HG03135 (cell line): Measurements from ENCODE around the gene PSMB3.

Experiments used
- ATAC-seq: cut with Tn5 transposase; IDR thresholded peaks from one replicate; pipeline ENCODE4 v1.9.1; 2021; ENCODE audit warnings: mild to moderate bottlenecking, moderate library complexity; ENCODE audit not compliant: unreplicated experiment

Gene PSMB3

DNA sequence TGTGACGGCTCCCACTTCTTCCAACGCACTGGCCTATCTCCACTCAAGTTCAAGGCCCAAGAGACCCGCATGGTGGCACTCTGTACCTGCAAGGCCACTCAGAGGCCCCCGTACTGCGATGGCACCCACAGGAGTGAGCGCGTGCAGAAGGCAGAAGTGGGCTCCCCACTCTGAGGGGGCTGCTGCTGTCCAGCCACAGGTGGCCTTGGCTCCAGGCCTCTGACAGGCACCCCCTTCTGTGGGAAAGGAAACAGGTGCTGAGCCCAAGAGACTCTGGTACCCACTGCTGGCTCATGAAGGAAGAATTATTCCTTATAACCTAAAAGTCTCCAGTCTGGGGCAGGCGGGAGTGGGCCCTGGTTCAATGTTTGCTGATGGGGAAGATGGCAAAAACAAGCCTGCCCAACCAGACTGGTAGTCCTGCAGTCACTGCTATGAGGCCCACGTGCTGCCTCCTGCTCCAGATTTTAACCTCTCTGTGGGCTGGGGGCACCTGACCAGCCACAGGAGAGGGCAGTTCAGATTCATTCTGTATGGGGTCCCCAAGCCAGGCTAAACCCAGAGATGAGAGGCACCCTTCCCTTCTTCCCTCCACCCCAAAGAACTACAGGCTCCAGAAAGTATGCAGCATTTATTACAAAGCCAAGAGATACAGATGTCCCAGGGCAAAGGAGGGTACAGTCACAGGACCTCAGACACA, 19.1 kb upstream of the PSMB3 start:
- no peak for ATAC-seq

DNA sequence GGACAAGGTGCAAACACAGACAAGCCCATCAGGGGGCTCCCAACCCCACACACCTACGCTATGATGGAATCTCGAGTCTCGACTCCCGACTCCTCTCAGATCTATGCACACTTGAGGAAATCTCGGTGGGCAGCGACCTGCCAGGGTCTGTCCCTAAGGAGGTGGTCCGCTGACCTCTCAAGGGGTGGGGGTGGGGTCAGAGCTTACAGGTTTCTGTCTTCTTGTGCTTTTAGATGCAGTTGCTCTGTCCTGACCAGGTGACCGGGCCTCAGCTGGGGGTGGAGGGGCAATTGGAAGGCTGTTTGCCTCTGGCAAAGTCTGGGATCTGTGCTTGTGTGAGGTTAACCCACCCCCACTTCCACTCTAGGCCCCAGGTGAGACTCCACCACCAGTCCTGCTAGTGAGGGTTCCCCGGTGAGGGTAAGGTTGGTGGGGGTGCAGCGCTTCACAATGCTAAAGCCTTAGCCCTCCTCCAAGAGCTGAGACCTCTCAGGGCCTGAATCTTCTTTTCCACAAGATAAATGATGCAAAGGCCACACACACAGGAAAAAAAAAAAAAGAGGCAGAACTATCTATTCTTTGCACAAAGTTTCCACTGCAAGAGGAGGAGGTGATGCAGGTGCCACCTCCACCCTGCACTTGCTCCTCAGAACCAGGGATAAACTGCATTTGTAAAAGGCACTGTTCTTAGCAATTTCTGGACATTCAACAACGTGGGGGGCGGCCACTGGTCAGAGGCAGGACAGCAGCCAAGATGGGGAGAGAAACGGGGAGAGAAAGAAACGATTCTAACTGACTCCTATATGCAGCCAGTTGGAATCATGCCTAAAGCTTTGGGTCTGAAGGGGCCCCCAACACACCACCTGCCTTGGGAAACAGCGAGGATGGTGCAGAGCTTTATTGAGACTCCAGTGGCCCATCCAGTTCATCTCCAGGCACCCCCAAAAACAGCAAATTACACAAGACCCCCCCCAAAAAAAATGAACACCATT, 18.3 kb upstream of the PSMB3 start:
- ATAC-seq, result no peak

- no peak for ATAC-seq
These were observed 17.2 kb upstream of the PSMB3 start for GRCh38 chr17:38735161-38735997.

DNA sequence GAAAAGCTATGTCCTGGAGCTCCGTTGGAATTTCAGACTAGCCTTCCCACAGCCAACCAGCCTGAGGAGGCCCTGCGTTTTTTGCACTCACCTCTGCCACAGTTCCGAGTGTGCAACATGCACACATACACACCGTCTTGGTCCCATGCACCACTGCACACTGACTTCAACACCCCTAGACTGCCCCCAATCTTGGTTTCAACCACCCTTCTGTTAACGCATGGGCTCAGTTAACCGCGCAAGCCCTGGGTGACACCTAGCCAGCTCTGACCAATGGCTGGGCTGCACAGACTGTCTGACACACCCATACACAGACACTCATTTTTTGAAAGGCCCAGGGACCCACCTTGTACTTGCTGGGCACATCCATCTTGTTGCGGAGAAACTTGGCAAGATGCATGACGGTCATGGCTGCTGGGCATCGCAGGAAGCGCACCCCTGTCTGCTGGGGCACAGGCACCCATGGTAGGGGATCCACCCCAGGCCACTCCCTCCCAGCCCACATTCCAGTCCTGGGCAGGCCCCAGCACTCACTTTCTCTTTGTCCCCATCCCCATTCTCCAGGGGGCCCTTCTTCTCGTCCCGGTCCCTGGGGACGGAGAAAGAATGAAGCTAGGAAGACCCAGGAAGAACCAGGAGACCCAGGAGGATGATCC, 14.4 kb upstream of the PSMB3 start:
- ATAC-seq, result no peak

- no peak for ATAC-seq
These were observed 13.9 kb upstream of the PSMB3 start for GRCh38 chr17:38738686-38739085.

DNA sequence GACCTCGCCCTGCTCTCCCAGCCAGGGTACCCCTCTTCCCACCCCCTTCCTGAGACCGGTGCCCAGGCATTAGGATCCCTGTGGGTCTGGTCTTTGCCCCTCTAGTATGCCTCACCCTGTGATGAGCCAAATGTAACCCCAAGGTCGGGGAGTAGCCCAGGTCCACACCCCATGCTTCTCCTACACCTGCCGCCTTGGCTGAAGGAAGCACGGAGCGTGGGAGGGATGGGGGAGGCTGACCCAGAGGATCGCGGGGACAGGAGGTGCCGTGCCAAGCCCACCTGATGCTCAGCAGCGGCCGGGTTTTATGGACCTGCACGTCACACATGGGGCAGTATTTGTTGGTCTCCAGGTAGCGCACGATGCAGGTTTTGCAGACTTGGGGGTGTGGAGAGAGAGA, 13.2 kb upstream of the PSMB3 start:
- no peak for ATAC-seq

DNA sequence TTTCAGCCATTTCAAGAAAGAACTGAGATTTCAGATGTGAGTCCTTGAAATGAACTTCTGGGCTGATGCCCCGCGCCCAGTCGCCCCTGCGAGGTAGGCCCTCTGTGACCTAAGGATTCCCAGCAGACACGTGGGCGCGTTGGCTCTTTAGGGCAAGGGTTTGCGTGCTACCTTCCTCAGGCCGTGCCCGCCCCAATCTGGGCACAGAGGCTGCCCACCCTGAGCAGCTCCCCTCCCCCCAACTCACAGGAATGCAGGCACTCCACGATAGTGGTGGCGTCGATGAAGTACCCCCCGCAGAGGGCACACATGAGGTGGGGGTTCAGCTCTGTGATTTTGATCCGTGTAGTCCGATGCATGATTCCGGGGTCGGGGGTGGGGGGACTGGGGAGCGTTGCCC, 12.5 kb upstream of the PSMB3 start:
- ATAC-seq, result no peak

DNA sequence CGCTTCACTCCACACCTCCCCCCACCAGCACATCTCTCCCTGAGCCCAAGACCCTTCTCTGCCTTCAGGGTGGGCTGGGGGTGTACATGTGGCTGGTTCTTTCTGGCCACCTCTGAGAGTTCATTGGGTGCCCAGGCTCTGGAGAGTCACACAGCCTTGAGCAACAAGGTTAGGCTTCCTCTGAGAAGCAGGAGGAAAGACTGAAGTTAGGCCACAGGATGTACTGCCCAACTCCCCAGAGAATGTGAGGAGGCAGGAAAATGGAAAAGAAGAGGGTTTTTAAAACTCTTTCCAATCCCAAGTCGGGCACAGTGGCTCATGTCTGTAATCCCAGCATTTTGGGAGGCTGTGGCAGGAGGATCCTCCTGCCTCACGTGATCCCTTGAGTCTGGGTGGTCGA, 11.7 kb upstream of the PSMB3 start:
- ATAC-seq, result no peak

- no peak for ATAC-seq
These were observed 11.1 kb upstream of the PSMB3 start for GRCh38 chr17:38741461-38741860.

DNA sequence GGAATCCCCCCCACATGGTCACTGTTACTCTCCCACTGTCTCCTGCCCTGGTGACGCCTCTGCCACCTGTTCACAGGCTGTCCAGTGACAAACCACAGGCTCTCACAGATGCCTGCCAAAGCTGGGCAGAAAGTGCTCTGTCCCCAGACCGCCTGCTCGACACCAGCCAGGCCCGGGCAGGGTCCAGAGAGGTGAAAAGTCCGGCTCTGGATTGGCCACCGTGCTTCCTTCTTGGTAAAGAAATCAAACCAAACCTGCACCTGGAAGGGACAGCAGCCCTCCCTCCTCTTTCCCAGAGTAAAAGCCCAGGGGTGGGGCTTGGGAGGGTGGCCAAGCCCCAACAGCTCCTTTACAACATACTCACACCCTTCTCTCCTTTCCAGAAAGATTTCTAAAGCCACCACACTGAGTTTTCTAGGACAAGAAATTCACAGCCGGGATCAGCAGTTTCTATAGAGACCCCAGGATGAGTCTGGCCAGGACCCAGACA, 10.6 kb upstream of the PSMB3 start:
- ATAC-seq, result no peak

DNA sequence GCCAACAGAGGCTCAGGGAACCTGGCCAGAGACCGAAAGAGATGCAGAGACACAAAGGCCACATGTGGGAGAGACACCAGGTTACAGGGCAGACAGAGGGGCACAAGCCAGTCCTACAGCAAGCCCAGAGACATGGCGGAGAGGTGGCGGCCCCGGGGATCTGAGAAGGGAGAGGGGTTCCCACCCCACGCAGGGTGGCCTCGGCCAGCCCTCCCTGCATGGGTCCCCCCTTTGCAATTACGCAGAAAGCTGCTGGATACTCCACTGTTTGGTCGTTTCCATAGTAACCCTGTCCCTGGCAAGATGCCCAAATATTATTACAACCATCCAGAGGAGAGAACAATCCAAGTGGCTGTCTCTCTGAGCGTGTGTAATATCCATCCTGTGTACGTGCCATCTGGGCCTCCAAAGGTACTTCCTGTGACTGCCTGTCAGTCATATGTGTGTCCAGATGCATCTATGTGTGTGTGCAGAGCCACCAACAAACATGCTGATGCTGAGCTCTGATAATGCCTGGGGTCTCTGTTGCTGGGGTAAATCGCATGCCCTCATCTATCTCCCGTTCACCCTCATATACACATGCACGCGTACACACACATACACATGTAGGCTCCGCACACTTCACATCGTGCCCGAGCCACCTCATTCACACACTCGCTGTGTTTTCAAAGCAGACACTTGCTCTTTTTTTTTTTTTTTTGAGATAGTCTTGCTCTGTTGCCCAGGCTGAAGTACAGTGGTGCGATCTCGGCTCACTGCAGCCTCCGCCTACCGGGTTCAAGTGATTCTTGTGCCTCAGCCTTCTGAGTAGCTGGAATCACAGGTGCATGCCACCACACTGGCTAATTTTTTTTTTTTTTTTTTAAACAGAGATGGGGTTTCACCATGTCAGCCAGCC, 9.9 kb upstream of the PSMB3 start:
- ATAC-seq, result no peak

DNA sequence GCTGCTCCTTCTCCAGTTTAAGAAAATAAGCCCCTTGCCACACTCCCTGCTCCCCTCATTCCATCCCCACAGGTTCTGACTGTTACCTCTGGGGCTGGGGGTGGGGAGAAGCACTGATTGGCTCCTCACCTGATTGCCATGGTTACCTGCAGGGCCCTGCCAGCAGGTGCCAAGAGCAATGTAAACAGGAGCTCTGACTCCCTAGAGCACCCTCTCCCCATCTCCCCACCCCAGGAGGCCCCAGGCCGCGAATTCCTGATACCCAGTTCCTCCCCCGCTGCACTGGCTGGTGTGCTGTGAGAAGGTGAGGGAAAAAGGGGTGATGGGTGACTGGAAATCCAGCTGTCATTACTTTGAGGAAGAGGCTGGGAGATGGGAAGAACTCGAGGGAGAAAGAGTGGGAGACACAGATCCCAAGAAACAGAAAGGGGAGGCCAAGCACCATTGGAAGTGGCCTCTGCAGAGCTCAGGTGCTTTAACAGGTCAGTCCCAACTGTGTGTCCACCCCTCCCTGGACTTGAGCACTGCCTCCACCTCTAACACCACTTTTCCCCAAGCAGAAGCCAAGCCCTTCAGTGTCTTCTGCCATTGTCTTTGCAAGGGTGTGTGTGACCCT, 8.9 kb upstream of the PSMB3 start:
- ATAC-seq, result no peak

DNA sequence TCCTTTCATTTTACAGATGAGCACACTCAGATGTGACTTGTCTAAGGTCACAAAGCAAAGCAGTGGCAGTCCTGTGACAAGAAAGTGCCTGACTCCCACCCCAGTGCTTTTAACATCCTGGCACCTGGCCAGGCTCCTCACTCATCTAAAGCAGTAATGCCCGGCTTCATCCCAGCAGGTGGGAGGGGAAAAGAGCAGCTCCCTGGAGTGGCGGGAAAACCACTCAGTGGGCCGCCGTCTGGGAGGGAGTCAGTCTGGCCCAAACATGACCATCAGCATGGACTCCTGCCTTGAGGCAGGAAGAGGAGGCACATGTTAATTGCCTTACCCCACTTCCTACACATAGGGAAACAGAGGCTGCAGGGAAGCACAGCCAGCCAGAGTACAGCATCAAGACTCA, 7.0 kb upstream of the PSMB3 start:
- ATAC-seq, result no peak

DNA sequence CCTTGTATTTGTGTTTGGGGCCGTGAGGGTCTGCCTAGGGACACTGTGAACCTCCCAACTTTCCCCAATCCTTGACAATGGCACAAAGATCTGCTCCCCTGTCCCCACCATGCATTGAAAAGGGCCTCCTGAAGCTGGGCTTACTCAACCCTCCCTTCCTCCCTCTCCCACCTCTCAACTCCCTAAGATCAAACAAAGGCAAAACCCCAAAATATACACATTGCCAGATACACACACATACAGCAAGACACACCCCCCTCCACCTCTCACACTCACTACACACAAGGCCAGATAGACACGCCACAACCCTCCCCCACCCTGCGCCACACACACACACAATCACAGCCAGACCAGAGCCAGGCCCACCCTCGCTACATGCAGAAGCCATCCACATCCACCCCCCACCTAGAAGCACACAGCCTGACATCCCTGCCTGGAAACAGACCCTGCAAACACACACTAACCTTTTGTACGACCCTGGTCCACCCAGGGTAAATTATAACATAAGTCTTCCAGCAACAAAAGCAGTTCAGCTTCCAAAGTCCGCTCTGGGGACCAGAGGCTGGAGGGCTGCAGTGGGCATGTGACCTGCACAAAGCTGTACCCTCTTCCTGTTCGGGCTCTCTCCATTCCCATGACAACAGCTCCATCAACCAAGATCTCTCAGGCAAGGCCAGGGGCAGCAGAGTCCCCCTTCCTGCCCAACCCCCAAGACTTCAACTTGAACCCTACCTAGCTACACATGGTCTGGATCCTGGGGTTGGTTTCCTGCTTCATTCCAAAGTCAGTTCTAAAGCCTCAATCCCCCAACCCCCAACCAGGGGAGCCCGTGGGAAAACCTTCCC, 6.3 kb upstream of the PSMB3 start:
- ATAC-seq, result no peak

DNA sequence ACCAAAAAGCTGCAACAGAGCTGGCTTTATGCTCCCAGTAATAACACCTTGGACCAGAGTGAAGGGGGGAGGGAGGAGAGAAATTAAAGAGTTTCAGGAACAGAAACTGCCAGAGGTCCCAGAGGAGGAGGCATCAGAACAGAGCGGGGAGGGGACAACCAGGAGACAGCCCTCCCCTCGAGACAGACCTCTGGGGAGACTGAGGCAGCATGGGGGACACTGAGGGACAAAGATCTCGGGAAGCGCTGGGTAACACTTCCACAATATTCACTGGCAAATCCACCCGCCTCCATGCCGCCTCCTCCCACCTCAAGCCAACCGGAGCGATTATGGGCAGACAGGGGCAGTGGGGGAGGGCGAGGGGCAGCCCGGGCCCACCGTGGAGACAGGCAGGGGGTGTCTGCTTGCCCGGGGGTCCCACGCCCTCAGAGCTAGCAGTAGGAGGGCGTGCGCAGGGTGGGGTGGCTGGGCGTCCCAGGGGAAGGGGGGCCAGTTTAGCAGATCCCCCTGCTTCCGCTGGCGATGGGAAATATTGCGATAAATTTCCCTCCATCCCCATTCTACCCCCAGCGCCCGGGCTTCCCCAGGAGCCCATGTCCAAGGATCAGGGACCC, 5.6 kb upstream of the PSMB3 start:
- ATAC-seq, result no peak

GRCh38 chr17:38747463-38748148, 4.9 kb upstream of the PSMB3 start:
- no peak for ATAC-seq
